Measurements from ENCODE around the gene CYP17A1. TPM values are rescaled to one million over a fixed set of nuclear protein-coding genes. Genes with fewer than 3 reads are reported as not detected.

Gene CYP17A1
- total and polyA plus RNA-seq, 2 experiments from 2014 or later, result not detected

DNA sequence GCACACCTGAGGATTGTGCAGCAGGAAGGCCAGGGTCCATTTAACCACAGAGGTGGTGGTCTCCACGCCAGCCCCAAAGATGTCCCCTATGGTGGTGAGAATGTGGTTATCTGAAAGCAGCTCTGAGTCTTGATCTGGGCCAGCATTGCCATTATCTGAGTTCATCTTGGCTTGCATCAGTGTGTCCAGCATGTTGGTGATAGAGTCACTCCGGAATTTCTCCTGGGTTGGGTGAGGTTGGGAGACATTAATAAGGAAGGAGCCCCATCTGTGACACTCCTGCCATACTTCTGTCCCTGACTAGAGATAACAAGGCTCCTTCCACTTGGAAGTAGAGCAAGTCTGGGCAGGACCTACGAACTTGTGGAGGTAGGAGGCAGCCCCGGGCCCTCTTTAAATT, 4.2 kb downstream of the CYP17A1 start:
- H3K27ac Mint-ChIP-seq, result no peak overlapping the region
- peaks cover 18% of the 10 kb centered on the region for H3K27me3 Mint-ChIP-seq (ENCODE audit: insufficient read depth, low read depth, poor library complexity)

DNA sequence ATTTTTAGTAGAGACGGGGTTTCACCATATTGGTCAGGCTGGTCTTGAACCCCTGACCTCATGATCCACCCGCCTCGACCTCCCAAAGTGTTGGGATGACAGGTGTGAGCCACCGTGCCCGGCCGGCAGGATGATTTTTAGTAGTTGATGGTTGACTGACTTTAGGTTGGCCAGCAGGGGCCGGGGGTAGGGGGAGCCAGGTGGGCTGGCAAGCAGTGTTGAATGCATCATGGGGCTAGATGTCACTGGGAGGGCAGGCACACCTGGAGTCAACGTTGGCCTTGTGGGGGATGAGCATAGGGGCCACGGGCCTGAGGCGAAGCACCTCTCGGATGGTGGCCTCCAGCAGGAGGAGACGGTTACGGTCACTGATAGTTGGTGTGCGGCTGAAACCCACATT, 5.0 kb downstream of the CYP17A1 start:
- Mint-ChIP-seq H3K9me3 (peaks cover 2% of the 10 kb centered on the region; the same call in 1 of the 3 replicates), H3K27ac (no peak overlapping the region), H3K4me1 (no peaks in the 10 kb centered on the region; the same call in 1 of the 3 replicates), H3K27me3 (ENCODE audit: insufficient read depth, low read depth, poor library complexity) (peaks cover 13% of the 10 kb centered on the region), H3K4me3 (no peak overlapping the region), H3K36me3 (ENCODE audit: low read depth) (no peaks in the 10 kb centered on the region)
- H3F3A ChIP-seq (replicated peaks; ENCODE audit: low read depth), result no peaks in the 10 kb centered on the region
- H3K27ac ChIP-seq (ENCODE audit: low read depth), result no peak overlapping the region
- no peaks in the 10 kb centered on the region for H3K79me2 ChIP-seq (replicated peaks; ENCODE audit: insufficient read depth)
- no peak overlapping the region for H3K4me2 ChIP-seq
- H3K27me3 ChIP-seq (ENCODE audit: insufficient read depth), result no peaks in the 10 kb centered on the region
- H3K4me1 ChIP-seq (ENCODE audit: insufficient read depth), result no peaks in the 10 kb centered on the region
- no peak overlapping the region for H3K4me3 ChIP-seq
- no peak overlapping the region for H2AFZ ChIP-seq
- no peak for ATAC-seq
- TF ChIP-seq EZH2 (IDR thresholded peaks at IDR 0.05; ENCODE audit: low read depth, unreplicated experiment) (no peak), ZNF114 (CRISPR knock-in tag; IDR thresholded peaks at IDR 0.05) (no peak)
- DNase-seq (ENCODE audit: low spot score), result no peak
- no peaks in the 10 kb centered on the region for H3K36me3 ChIP-seq (ENCODE audit: insufficient read depth)
- H3K9me2 ChIP-seq (ENCODE audit: insufficient read depth), result no peaks in the 10 kb centered on the region
- no peaks in the 10 kb centered on the region for H4K20me1 ChIP-seq (replicated peaks; ENCODE audit: insufficient read depth)

More for the DNA sequence above, 4.2 kb downstream of the CYP17A1 start:
- Mint-ChIP-seq H3K36me3 (ENCODE audit: low read depth) (no peaks in the 10 kb centered on the region), H3K4me3 (no peak overlapping the region), H3K9me3 (peaks cover 10% of the 10 kb centered on the region), H3K4me1 (no peaks in the 10 kb centered on the region; the same call in 1 of the 3 replicates)
- H3K27me3 ChIP-seq (ENCODE audit: insufficient read depth), result no peaks in the 10 kb centered on the region
- no peaks in the 10 kb centered on the region for H3K36me3 ChIP-seq (ENCODE audit: insufficient read depth)
- H3K4me3 ChIP-seq, result no peak overlapping the region
- H3K4me2 ChIP-seq, result no peak overlapping the region
- H4K20me1 ChIP-seq (replicated peaks; ENCODE audit: insufficient read depth), result no peaks in the 10 kb centered on the region
- no peaks in the 10 kb centered on the region for H3K9me2 ChIP-seq (ENCODE audit: insufficient read depth)
- no peaks in the 10 kb centered on the region for H3K4me1 ChIP-seq (ENCODE audit: insufficient read depth)
- H2AFZ ChIP-seq, result no peak overlapping the region
- H3K79me2 ChIP-seq (replicated peaks; ENCODE audit: insufficient read depth), result no peaks in the 10 kb centered on the region
- ATAC-seq (no peak), DNase-seq (ENCODE audit: low spot score) (no peak)
- H3F3A ChIP-seq (replicated peaks; ENCODE audit: low read depth), result no peaks in the 10 kb centered on the region
- TF ChIP-seq ZNF331 (CRISPR knock-in tag; IDR thresholded peaks at IDR 0.05; ENCODE audit: low read depth) (no peak), JUNB (IDR thresholded peaks at IDR 0.05; ENCODE audit: unreplicated experiment) (no peak), EZH2phosphoT487 (IDR thresholded peaks at IDR 0.05; ENCODE audit: unreplicated experiment) (no peak)
- TF ChIP-seq, protein P1, sequence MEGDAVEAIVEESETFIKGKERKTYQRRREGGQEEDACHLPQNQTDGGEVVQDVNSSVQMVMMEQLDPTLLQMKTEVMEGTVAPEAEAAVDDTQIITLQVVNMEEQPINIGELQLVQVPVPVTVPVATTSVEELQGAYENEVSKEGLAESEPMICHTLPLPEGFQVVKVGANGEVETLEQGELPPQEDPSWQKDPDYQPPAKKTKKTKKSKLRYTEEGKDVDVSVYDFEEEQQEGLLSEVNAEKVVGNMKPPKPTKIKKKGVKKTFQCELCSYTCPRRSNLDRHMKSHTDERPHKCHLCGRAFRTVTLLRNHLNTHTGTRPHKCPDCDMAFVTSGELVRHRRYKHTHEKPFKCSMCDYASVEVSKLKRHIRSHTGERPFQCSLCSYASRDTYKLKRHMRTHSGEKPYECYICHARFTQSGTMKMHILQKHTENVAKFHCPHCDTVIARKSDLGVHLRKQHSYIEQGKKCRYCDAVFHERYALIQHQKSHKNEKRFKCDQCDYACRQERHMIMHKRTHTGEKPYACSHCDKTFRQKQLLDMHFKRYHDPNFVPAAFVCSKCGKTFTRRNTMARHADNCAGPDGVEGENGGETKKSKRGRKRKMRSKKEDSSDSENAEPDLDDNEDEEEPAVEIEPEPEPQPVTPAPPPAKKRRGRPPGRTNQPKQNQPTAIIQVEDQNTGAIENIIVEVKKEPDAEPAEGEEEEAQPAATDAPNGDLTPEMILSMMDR (conservative IDR thresholded peaks at IDR 0.05; ENCODE audit: low read depth in 2 of 2), result no peak
- H3K27ac ChIP-seq (ENCODE audit: low read depth), result no peak overlapping the region

DNA sequence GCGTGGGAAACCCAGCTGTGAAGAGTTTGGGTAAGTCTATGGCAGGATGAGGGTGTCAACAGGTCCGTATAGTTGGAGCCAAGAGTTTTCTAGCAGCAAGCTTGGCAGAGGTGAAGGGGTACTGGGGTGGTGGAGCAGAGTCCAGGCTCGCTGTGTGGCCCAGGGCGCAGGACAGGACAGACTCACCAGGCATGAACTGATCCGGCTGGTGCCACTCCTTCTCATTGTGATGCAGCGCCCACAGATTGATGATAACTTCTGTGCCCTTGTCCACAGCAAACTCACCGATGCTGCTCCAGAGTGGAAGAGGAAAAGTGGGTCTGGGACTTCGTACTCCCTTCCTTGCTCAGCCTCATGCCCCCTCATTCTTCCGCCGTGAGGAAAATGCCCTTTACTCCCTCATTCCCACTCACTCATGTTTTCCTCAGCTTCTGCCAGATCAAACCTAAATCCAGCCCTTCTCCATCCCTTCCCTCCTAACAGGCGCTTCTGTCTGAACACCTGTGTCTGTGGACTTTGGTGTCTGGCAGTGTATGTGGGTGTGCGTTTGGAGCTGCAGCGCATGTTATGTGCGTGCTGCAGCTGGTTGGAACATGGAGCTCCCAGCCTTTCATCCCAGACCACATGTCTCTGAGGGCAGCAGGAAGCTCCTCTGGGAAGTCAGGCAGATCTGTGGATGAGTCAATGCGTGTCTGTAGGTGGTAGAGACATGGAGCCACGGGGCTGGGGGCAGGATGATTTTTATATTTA, 5.7 kb downstream of the CYP17A1 start:
- Histone ChIP-seq H3K4me1 (ENCODE audit: insufficient read depth) (no peaks in the 10 kb centered on the region), H3K27me3 (ENCODE audit: insufficient read depth) (no peaks in the 10 kb centered on the region), H3K9me2 (ENCODE audit: insufficient read depth) (no peaks in the 10 kb centered on the region), H4K20me1 (replicated peaks; ENCODE audit: insufficient read depth) (no peaks in the 10 kb centered on the region), H3K27ac (ENCODE audit: low read depth) (no peak overlapping the region), H2AFZ (no peak overlapping the region), H3K36me3 (ENCODE audit: insufficient read depth) (no peaks in the 10 kb centered on the region), H3K4me3 (no peak overlapping the region), H3F3A (replicated peaks; ENCODE audit: low read depth) (no peaks in the 10 kb centered on the region), H3K79me2 (replicated peaks; ENCODE audit: insufficient read depth) (no peaks in the 10 kb centered on the region), H3K4me2 (no peak overlapping the region)
- no peak for TF ChIP-seq POLR2AphosphoS5 (IDR thresholded peaks at IDR 0.05; ENCODE audit: low read depth)
- H3K27ac Mint-ChIP-seq, result no peak overlapping the region
- no peaks in the 10 kb centered on the region for H3K36me3 Mint-ChIP-seq (ENCODE audit: low read depth)
- no peak overlapping the region for H3K4me3 Mint-ChIP-seq
- H3K4me1 Mint-ChIP-seq, result no peaks in the 10 kb centered on the region; the same call in 1 of the 3 replicates
- H3K27me3 Mint-ChIP-seq (ENCODE audit: insufficient read depth, low read depth, poor library complexity), result peaks cover 15% of the 10 kb centered on the region
- ATAC-seq (no peak), DNase-seq (ENCODE audit: low spot score) (no peak)
- no peaks in the 10 kb centered on the region; the same call in 2 of the 3 replicates for H3K9me3 Mint-ChIP-seq
